Renal cortical epithelial cell (primary cell): Measurements from ENCODE around the gene LHX1. TPM values are rescaled to one million over a fixed set of nuclear protein-coding genes. Genes with fewer than 3 reads are reported as not detected.

Experiments used
- DNase-seq: peaks from one replicate; pipeline ENCODE4 v3.0.0-alpha.2; 2011; ENCODE audit warnings: low read depth
- total RNA-seq: library from RNA; depleted of rRNA; stranded (reverse); fragments of >200 nt; gene quantifications from 2 replicates; pipeline ENCODE4 v1.2.3, GENCODE V29; 2014

Gene LHX1
- total RNA-seq, 1 donor from 2014 or later = 14.5 TPM

DNA sequence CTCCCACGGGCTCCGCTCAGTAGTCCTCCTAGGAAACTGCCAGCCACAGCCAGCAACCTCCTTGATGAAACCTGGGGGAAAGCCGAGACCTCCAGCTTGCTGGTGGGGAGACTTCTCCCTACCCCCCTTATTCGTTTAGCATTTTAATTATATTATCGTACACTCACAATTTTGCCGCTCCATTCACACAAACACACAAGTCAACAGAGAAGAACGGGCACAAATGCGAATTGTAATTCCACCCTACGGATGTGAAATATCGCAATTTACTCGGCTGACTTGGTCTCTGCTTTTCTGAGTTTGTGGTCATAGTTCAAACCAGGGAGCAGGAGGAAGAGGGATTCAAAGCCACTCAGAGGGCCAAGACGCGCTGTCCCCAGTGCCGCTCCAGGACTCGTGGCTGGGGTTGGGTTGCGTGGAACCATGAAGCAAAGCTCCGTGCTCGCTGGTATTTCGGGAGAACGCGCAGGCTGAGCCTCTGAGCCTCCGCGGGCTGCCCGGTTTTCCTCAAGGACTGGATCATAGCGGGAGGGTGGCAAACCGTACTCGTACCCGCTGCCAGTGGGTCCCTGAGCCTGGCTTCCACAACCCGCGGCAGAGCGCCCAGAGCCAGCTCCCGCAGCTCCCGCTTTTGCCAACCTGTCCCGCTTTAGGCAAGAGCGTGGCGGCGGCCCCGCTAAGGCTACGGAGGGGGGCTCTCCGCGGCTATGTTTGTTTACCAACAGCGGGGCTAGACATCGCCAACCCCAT, 2.0 kb downstream of the LHX1 start:
- DNase-seq = no peak

DNA sequence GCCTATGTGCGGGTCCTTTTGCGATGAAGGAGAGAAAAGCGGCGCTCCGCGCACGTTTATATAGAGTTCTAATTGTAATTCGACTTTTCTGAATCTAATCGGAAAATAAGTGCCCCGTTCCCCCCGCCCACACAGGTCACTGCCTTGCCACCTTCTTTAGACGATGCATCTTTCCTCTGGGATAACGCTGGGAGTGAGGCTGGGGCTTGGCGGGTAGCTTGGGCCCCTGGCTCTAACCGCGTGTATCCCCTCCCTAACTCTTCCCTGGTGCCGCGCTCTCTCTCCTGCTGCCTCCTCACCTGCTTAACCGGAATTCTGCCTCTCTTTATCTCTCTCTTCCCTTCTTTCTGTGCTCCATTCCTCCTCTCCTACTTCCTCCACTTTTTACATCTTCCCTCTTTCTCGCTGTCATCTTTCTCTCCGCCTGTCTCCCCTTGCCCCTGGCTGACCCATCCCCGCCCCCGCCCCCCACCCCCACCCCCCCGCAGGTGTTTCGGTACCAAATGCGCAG, 2.6 kb downstream of the LHX1 start:
- no peak for DNase-seq

DNA sequence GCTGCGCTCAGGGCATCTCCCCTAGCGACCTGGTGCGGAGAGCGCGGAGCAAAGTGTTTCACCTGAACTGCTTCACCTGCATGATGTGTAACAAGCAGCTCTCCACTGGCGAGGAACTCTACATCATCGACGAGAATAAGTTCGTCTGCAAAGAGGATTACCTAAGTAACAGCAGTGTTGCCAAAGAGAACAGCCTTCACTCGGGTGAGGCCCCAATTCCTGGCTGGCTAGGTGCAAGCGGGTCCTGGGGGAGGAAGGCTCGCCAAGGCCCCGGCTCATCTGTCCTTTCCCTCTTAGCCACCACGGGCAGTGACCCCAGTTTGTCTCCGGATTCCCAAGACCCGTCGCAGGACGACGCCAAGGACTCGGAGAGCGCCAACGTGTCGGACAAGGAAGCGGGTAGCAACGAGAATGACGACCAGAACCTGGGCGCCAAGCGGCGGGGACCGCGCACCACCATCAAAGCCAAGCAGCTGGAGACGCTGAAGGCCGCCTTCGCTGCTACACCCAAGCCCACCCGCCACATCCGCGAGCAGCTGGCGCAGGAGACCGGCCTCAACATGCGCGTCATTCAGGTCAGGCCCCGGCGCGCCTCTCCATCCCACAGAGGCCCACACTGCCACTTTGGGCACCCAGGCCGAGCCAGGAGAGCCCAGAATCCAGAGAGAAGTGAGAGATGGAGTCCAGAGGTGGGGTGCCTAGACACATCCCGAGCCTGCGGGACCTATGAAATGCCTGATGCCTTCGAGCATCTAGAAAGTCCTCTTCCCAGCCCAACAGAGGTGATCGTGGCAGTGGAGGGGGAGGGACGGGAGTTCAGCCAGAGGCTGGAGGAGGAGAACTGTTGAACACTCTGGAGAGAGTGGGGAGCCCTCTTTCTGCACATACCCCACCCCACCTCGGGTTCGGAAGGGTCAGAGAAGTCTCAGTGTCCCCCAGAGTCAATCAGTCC, 3.3 kb downstream of the LHX1 start:
- no peak for DNase-seq

DNA sequence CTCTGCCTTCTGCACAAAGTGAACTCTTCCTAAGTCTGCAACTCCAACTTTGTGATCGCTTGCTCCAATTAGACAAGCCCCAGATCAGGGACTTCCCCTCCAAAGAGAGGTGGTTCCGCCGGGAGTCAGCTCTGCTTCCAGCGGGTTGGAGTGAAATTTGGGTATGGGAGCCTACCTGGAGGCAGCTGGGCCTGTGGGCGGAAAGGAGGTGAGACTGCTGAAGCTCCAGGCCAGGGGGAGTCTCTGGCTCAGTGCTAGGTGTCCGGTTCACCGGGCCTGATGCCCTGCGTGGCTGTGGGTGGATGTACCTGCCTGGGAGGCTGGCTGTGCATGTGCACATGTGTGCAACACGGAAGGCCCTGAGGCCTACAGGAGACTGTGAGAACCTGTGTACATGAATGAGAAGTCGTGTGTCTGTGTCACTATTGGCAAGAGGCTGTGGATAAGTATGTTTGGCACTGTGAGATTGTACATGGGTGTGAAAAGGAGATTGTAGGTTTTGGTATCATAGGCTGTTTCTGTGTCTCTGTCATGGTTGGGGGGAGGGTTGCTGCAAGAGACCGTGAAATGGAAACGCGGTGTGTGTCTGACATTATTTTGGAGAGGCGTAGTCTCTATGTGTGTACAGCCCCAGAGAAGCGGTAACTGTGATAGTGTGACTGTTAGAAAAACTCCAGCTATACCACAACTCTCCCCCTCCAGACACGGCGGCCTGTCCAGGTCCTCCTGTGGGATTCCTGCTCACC, 4.2 kb downstream of the LHX1 start:
- DNase-seq = no peak

DNA sequence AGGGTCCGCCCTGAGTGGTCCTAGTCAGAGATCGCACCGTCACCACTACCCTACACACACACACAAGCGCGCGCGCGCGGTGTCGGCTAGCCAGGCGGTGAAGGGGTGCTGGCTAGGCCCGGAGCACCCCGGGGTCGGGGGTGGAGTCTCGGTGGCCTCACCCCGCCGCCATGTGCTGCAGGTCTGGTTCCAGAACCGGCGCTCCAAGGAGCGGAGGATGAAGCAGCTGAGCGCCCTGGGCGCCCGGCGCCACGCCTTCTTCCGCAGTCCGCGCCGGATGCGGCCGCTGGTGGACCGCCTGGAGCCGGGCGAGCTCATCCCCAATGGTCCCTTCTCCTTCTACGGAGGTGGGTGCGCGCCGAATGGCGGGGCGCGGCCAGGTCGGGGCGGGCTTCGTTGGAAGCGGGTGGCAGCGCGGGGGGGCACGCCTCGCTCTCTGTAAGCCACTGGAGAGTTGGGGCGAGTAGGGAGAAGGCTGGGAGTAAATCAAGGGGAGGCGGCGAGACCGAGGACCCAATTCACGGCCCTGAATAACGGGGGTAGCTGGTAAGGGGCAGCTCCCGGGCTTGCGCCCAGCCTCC, 4.8 kb downstream of the LHX1 start:
- no peak for DNase-seq

DNA sequence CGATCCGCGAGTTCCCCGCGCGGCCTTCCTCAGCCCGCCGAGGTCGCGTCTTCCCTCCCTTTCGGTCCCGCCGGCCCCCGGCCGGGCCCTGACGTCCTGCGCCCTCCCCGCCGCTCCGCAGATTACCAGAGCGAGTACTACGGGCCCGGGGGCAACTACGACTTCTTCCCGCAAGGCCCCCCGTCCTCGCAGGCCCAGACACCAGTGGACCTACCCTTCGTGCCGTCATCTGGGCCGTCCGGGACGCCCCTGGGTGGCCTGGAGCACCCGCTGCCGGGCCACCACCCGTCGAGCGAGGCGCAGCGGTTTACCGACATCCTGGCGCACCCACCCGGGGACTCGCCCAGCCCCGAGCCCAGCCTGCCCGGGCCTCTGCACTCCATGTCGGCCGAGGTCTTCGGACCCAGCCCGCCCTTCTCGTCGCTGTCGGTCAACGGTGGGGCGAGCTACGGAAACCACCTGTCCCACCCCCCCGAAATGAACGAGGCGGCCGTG, 5.4 kb downstream of the LHX1 start:
- DNase-seq = no peak

DNA sequence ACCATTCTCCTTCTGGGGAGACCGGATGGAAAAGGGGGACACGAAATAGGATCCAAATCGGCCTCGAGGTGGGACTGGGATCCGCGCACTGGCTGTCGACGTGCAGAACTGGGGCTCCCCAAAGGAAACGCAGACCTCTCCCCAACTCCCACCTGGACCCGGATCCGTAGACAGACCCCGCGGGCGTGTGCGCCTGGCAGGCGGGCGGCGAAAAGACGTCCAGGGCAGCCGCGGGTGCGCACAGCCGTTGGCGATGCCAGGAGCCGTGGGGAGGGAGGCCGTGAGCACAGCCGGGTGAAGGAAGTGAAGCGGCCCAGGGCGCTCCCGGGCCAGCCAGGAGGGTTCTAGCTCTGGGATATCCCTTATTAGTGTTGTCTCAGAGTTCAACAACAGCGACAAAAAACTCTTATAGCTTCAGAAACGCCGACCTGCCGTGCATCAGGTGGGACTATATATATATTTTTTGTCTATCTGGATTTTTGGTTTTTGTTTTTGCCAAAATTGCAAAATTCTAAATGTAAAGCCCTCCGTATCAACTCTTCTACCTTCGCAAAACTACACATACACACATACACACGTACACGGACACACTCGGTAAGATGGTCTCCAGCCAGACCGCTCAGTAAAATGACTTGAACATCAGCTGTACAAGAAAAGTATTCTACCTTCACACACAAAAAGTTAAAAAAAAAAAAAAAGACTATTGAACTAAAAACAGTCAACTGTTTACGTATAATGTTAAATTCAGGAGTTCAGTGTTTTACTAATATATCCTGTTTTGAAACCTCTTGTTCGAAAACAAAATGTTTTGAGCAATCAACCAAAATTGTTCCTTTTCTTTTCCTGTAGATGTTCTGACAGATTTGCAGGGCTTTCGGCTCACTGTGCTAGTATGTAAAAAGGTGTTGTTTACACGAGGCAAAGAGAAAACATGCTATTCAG, 6.2 kb downstream of the LHX1 start:
- no peak for DNase-seq

DNA sequence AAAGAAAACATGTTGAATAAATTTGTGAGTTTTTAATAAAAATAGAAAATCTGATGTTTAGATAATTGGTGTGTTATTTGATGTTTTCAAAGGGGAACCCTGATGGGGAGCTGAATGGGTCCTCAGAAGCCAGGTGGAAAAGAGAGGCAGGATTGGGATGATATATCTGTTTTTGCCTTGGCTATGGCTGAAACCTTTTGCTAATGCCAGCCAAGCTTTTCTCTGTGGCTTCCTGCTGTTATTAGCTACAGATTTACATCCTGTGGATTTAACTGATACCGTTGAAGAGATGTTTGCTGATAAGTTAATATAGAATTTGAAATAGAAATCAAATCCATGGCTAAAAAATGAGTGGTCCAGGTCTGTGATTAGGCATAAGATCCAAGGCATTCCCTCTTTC, 7.3 kb downstream of the LHX1 start:
- DNase-seq = no peak

DNA sequence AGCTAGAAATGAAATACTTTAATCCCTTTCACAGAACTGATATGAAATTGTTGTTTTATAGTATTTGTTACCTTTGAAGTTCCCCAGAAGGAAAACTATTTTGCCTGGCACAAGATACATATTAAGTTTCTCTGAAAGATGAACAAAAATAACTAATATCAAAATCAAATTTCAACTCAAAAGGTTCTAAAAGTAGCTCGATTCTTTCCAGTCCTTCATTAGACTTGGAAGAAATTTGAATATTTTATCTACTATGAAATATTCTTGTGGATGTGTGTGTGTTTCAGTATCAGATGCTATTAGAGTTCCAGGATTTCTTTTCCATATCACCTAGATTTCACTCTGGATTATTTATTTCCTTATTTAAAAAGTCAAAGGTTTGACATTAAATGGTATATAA, 7.9 kb downstream of the LHX1 start:
- no peak for DNase-seq

DNA sequence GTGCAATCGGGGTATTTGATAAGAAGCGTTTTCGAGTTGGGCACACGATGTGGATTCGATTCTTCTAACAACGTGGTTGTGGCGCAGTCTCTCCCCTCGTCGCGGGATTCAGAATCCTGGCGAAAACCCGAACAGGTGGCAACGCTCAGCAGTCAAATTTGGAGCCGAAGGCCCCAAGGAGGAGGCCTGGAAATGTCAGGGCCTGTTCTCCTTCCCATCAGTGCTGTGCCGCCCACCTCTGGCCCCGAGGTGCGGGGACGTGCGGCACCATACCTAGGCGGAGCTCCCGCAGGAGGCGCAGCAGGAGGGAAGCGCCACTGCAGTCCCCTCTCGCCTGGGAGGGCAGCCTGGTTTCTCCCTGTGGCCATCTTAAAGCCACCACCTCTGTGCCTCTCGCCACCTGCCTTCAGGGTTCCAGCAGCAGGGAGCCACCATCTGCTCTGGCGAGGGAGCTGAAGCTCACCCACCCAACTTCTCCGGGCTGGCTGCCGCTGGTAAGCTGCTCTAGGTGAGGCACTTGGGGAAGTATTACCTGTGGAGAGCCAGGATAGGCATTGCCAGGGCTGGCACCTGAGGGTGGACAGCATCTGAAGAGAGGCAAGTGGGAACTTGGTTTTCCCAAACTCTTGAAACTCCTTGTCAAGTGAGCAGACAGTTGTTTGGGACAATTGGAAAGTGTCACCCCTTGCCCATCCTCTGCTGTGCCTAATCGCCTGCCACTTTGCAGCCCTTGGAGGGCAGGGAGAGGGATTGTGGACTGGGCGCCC, 8.9 kb downstream of the LHX1 start:
- no peak for DNase-seq

DNA sequence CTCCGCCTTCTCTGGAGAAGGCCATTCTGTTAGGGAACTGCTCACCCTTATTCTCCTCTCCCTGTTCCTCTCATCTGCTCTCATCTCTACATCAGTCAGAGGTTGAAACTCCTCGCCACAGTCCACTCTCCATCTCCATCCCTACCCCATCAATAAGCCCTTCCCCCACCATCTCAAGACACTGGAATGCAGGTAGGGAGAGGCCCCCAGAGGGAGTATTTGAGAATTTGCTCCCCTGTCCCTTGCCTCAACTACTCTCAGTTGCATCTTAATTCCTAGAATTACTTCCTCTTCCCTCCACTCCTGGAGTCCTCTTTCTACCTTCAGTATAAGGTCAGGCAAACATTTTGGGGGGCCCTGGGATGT, 9.4 kb downstream of the LHX1 start:
- no peak for DNase-seq

DNA sequence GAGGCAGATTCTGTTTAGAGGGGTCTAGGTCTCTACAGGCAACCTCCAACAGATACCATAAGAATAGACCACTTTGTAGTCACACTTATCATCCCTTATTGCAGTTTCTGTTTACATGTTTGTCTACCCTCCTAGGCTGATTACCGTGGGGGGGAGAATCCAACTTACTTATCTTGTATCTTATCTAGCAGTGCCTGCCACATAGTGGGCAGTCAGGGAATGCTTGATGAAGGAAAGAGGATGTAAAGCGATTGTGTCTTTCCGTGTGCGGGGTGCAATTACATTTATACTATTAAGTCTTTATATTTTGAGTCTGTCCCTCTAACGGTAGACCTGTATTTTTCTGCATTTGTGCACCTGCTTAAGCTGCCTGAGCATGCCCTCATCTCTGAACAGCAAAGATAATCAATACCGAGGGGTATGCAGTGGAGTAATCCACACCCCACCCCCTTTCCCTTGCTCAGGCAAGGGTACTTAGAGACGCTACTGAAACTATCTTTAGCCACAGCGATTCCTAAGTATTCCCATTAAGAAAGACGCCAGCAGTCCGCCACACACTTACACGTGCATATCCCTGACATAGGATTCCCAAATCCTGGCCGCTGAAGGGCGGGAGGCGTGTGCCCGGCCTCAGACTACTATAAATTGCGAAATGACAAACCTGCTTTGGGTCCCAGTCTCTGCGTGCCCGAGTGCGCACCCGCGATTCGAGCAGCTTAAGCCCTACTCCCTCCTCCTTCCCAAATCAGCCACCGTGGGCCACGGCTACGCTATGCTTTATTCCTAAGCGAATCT, 10.8 kb downstream of the LHX1 start:
- no peak for DNase-seq

DNA sequence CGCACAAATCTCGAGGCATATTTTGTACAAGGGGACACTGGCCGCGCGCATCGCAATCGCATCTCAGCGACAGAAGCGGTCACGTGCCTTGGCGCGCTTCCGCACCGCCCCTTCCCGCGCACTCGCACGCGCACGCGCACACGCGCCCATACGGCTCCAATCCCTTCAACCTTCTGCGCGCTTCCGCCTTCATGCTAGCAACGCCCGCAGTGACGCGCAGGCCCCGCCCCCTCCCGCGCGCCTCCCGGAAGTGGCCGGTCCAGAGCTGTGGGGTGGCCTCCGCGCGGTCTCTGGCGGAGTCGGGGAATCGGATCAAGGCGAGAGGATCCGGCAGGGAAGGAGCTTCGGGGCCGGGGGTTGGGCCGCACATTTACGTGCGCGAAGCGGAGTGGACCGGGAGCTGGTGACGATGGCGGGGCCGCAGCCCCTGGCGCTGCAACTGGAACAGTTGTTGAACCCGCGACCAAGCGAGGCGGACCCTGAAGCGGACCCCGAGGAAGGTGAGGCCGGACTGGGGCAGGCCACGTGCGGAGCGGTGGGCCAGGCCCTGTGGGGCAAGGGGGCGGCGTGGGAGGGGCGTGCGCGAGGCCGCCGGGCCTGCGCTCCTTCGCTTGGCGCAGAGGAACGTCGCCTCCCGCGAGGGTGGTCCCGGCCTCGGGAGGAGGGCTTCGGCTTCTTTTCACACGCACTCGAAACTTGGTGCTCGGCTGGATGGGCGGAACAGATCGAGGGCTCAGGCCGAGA, 11.6 kb downstream of the LHX1 start, which contains the start of gene AATF:
TSS of gene AATF (plus strand) at position 238 of the 744 bp plus-strand sequence. CDS start at position 410, 172 bp downstream.
- DNase-seq = peak; percentile 81

DNA sequence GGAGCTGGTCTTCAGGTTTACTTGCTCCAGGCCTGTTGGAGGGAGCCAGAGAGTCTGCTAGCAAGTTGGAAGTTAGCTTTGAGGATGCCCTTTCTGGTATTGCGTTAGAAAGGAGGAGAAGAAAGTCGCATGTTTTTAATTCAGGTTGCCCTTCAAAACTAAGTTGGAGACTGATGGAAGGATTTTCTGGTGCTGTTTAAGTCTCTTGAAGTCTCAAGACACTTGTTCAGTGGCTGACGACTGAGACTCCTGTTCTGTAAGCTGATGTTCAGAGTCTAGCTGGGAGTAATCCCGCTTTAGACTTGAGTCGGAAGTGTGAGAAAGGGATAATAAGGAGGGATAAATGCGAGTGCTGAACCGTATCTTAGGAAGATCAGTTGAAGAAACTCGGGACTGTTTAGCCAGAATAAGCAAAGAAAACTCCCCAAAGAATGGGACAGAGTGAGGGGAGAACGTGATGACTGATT, 12.2 kb downstream of the LHX1 start:
- DNase-seq = peak; percentile 40

DNA sequence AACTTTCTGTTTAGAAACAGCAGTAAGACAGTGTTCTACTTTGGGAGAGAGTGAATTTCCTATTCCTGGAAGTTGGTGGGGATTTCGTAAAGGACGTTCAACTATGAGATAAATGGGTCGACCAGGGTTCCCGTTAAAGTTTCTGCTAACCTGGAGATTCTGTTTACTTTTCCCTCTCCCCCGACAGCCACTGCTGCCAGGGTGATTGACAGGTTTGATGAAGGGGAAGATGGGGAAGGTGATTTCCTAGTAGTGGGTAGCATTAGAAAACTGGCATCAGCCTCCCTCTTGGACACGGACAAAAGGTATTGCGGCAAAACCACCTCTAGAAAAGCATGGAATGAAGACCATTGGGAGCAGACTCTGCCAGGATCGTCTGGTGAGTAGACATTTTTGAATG, 12.8 kb downstream of the LHX1 start:
- DNase-seq = no peak

DNA sequence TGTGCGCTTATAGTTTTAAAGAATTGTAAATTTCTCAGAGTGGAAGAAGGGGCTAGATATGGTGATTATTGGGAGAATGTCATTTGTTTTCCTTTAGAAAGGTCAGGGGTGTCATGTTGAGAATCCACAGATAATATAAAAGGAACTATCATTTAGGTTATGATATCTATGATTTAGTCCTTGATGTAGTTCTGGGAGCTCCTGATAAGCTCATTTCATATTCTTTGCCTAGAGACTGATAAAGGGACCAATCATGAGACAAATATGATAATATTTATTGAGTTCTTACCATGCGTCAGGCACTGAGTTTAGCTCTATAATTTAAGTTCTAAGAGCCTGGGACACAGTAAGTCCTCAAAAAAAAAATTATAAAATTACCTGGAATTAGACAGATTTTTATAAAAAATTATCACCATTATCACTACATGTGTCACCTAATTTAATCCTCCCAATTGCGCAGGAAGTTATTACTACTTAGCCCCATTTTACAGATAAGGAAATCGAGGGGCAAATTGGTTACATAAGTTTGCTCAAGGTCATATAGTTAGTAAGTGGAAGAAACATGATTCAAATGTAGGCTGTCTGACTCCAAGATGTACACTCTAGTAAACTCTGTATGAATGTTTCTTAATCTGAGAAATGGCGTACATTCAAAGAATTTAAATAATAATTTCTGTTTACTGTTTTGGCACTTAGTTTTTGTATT, 14.0 kb downstream of the LHX1 start:
- no peak for DNase-seq

DNA sequence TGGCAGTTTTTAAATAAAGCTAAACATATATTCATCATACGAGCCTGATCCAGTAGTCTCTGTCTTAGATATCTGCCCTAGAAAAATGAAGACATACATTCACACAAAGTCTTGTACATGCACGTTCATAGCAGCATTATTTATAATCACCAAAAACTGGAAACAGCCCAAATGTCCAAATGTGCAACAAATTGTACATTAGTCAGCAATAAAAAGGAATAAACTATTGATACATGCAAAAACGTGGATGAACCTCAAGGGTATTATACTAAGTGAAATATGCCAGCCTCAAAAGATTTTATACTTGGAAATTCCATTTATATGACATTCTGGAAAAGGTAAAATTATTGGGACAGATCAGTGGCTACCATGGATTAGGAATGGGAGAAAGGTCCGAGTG, 34.2 kb downstream of the LHX1 start:
- DNase-seq = no peak
